PFSK-1 (cell line): ENCODE results near the gene TMEM151A.

Source experiments
- FOXP2 ChIP-seq: optimal IDR thresholded peaks from 2 replicates; pipeline ENCODE3; 2011; ENCODE audit warnings: borderline replicate concordance, control low read depth, inconsistent platforms; ENCODE audit not compliant: insufficient read depth; ENCODE audit errors: extremely low read length, extremely low read depth
- POLR2AphosphoS5 ChIP-seq: IDR thresholded peaks from 2 replicates; pipeline ENCODE4 v1.6.1; 2012; ENCODE audit warnings: low read depth, mild to moderate bottlenecking, control low read depth, low read length, moderate library complexity
- SIN3A ChIP-seq: IDR thresholded peaks from 2 replicates; pipeline ENCODE4 v1.6.1; 2012; ENCODE audit warnings: mild to moderate bottlenecking, low read length, moderate library complexity, borderline replicate concordance; ENCODE audit not compliant: insufficient read depth
- TAF1 ChIP-seq: IDR thresholded peaks from 2 replicates; pipeline ENCODE4 v1.6.1; 2012; ENCODE audit warnings: low read length, control low read depth, borderline replicate concordance; ENCODE audit not compliant: insufficient read depth
- TF ChIP-seq, protein P1 (sequence below), 2 experiments: IDR thresholded peaks; 2 replicates each; pipeline versions ENCODE4 v1.6.1 to v1.8.0; 2011 to 2012; ENCODE audit warnings: low read depth in 2 of 2, low read length in 2 of 2, control low read depth in 1 of 2, inconsistent platforms in 1 of 2, mild to moderate bottlenecking in 1 of 2, moderate library complexity in 1 of 2; ENCODE audit not compliant: insufficient read depth in 1 of 2

TMEM151A gene

DNA sequence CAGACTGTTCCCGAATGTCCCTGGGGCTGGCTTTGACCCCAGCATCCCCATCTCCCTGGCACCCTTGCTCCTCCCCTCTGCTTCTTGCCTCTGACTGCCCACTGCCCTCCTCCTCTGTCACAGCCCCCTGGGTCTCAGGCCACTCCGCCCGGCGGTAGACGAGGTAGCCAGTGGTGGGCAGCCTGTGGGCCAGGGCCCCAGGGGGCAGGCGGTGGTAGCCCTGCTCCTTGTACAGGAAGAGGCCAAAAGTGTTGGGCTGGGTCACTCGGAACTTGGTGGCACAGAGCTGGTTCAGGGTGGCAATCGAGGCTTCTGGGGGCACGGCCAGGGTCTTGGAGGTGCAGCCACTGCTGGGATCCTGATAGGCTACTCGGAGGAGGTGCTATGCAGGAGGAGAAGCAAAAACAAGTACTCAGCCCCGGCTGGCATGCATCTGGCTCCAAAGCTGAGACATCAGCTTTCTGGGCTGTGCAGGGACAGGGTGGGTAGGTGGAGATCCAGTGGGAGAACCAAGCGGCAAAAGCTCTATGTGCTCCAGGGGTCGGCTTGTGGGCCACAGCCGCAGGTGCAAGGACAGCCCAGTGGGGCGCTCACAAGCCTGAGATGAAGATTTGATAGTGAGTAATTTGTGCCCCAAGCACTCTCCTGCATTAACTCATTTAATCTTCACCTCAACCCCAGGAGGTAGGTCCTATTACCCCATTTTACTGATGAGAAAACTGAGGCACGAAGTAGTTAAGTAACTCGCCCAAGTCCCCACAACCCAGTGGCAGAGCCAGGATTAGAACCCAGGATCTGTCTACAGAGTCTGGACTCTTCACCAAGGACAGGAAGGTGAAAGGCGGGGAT, 40.9 kb downstream of the TMEM151A start:
- TF ChIP-seq FOXP2 (no peak), SIN3A (no peak), POLR2AphosphoS5 (no peak), TAF1 (no peak)
- TF ChIP-seq, protein P1, sequence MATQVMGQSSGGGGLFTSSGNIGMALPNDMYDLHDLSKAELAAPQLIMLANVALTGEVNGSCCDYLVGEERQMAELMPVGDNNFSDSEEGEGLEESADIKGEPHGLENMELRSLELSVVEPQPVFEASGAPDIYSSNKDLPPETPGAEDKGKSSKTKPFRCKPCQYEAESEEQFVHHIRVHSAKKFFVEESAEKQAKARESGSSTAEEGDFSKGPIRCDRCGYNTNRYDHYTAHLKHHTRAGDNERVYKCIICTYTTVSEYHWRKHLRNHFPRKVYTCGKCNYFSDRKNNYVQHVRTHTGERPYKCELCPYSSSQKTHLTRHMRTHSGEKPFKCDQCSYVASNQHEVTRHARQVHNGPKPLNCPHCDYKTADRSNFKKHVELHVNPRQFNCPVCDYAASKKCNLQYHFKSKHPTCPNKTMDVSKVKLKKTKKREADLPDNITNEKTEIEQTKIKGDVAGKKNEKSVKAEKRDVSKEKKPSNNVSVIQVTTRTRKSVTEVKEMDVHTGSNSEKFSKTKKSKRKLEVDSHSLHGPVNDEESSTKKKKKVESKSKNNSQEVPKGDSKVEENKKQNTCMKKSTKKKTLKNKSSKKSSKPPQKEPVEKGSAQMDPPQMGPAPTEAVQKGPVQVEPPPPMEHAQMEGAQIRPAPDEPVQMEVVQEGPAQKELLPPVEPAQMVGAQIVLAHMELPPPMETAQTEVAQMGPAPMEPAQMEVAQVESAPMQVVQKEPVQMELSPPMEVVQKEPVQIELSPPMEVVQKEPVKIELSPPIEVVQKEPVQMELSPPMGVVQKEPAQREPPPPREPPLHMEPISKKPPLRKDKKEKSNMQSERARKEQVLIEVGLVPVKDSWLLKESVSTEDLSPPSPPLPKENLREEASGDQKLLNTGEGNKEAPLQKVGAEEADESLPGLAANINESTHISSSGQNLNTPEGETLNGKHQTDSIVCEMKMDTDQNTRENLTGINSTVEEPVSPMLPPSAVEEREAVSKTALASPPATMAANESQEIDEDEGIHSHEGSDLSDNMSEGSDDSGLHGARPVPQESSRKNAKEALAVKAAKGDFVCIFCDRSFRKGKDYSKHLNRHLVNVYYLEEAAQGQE (IDR thresholded peaks at IDR 0.05; ENCODE audit: insufficient read depth in 1 of 2, low read depth in 2 of 2, low read length in 2 of 2): no peak

DNA sequence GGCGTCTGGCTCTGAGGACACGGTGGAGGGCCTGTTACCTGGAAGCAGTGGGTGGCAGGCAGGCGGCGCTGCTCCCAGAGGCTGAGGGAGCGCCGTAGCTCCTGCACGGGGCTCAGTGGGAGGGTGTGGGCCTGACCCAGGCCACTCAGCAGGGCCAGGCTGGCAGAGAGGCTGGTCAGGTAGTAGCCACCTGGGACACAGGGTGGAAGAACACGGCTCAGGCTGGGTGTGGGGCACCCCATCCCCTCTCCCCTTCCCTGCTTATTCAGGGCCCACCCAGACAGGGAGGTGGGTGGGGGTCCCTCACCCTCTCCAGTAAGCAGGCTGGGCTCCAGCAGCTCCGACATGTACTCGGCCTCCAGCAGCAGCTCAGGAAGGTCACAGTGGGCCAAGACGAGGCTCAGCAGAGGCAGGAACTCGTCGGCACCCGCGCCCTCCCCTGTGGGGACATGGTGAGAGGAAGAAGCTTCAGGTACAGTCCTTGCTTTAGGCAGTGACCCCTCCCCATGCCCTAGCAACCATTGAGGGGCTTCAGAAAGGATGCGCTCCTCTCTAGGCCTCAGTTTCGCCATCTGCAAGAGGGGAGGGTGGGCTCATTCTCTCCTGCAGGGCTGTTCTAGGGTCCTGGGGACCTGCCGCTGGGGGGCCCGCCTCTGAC, 41.7 kb downstream of the TMEM151A start:
- no peak for TF ChIP-seq FOXP2
- TF ChIP-seq SIN3A: no peak
- TF ChIP-seq POLR2AphosphoS5: no peak
- TF ChIP-seq TAF1: no peak
- TF ChIP-seq, protein P1 (IDR thresholded peaks at IDR 0.05; ENCODE audit: insufficient read depth in 1 of 2, low read depth in 2 of 2, low read length in 2 of 2): no peak

DNA sequence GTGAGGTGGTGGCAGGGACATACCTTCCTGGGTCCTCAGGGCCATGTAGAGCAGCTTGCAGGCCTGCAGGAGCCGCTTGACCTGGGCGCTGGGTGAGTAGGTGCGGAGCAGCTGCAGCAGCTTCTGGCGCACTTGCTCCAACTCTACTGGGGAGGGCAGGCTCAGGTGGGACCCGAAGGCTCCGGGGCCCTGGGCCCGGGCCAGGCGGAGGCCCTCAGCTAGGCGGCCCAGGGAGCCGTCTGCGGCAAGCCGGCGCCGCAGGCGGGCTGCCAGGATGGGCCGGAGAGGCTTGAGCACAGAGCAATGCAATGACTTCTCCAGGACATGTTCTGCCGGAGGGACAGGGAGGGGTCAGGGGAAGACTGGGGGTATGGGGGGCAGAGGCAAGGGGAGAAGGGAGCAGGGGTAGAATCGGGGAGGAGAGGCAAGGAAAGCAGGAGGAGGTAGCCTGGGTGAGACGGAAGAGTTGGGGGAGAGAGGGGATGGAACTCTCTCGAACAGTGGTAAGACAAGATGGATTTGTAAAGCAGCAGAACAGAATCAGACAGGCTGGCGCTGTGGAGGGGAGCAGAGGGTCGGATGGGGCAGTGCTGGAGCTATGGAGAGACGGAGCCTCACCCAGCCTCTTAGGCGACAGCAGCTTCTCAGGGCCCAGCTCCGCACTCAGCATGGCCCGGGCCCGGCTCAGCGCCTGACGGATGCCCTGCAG, 42.4 kb downstream of the TMEM151A start:
- TF ChIP-seq, protein P1 (IDR thresholded peaks at IDR 0.05; ENCODE audit: insufficient read depth in 1 of 2, low read depth in 2 of 2, low read length in 2 of 2): no peak
- no peak for TF ChIP-seq TAF1
- no peak for TF ChIP-seq SIN3A
- TF ChIP-seq POLR2AphosphoS5: no peak
- TF ChIP-seq FOXP2: no peak

DNA sequence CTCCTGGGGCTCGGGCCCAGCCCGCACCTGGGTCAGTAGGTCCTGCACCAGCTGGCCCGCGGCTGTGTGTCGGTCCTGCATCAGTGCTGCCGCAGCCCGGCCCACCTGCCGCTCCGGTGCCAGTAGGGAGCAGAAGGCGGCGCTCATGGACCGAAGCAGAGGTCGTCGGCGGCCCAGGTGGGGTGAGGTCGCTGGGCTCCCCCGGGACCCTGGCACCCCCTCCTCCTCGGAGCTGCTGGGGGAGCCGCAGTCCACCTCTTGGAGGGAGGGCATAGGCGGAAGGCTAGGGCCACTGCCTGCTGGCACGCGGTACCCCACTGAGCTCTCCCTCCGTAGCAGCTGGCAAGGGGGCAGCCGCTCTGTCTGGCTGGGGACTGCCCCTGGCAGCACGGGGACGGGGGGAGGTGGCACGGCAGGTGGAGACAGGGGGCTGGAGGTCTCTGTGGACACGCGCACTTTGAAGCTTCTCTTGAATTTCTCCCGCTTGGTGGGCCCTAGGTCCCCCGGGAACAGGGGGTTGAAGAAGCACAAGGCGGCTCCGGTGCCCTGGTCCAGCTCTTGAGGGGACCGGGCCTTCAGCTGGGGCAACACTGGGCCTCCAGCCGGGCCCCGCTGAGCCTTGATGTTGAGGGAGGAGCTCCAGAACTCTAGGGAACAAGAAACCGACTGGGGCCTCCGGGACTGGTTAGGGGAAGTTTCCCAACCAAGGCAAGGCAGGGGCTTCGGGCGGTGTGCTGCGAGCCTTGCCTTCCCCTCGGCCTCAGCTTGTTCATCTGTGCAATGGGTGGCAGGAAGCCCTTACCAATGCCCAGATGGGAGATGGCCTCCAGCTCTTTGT, 43.1 kb downstream of the TMEM151A start:
- TF ChIP-seq SIN3A (no peak), FOXP2 (no peak), TAF1 (no peak), POLR2AphosphoS5 (no peak)
- TF ChIP-seq, protein P1 (IDR thresholded peaks at IDR 0.05; ENCODE audit: insufficient read depth in 1 of 2, low read depth in 2 of 2, low read length in 2 of 2): no peak
